Astrocyte of the hippocampus (primary cell): Measurements from ENCODE around the gene TRIM37.
A peak's percentile ranks its signal among the peaks of the same experiment; 100 is the strongest.
"Not testable (repeated sequence)": the region's sequence is repeated elsewhere in the genome, so short reads cannot be mapped to it uniquely, and the experiment has no call there.

Experiments used
- DNase-seq: peaks from one replicate; pipeline ENCODE4 v3.0.0; 2011; ENCODE audit warnings: low read depth, low spot score

TRIM37 gene, protein sequence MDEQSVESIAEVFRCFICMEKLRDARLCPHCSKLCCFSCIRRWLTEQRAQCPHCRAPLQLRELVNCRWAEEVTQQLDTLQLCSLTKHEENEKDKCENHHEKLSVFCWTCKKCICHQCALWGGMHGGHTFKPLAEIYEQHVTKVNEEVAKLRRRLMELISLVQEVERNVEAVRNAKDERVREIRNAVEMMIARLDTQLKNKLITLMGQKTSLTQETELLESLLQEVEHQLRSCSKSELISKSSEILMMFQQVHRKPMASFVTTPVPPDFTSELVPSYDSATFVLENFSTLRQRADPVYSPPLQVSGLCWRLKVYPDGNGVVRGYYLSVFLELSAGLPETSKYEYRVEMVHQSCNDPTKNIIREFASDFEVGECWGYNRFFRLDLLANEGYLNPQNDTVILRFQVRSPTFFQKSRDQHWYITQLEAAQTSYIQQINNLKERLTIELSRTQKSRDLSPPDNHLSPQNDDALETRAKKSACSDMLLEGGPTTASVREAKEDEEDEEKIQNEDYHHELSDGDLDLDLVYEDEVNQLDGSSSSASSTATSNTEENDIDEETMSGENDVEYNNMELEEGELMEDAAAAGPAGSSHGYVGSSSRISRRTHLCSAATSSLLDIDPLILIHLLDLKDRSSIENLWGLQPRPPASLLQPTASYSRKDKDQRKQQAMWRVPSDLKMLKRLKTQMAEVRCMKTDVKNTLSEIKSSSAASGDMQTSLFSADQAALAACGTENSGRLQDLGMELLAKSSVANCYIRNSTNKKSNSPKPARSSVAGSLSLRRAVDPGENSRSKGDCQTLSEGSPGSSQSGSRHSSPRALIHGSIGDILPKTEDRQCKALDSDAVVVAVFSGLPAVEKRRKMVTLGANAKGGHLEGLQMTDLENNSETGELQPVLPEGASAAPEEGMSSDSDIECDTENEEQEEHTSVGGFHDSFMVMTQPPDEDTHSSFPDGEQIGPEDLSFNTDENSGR

DNA sequence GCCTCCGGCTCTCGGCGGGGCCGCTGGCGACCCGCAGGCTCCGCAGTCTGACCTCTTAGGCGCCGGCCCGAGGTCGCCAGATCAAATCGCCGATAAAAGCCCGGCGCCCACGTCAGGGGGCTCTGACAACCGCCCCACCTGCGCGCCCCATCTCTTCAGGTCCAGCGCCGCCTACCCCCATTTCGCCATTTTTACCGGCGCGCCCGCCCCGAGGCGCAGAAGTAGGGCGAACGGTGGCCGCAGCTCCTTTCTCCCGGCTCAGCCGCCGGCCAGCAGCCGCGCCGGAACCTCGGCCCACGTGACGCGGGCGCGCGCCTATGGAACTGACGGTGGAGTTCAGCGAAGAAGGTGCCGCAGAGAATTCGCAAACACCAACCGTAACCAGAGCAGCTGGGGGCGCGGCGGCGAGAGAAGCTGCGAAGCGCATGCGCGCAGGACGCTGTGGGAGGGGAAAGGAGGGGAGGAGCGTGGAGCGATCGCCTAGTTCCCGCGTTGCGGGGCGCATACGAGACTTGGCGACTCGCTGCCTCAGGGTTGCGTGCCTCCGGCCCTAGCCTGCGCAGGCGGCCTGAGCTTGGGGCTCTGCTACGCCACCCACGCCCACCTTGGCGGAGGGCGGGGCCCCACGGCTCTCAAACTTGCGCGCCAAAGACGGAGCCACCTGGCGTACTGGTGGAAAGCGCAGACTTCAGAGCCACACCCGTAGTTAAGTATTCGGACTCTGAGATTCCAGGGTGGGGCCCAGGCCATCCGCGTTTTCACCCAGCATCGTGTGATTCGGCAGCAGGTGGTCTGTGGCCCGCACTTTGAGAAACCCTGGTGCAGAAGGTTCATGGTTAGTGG, at the start of gene TRIM37:
Gene TRIM37 (minus strand): TSS at position 418 of the 843 bp plus-strand sequence. CDS start 419 bp downstream, outside the sequence.
- DNase-seq: peak; percentile 100

DNA sequence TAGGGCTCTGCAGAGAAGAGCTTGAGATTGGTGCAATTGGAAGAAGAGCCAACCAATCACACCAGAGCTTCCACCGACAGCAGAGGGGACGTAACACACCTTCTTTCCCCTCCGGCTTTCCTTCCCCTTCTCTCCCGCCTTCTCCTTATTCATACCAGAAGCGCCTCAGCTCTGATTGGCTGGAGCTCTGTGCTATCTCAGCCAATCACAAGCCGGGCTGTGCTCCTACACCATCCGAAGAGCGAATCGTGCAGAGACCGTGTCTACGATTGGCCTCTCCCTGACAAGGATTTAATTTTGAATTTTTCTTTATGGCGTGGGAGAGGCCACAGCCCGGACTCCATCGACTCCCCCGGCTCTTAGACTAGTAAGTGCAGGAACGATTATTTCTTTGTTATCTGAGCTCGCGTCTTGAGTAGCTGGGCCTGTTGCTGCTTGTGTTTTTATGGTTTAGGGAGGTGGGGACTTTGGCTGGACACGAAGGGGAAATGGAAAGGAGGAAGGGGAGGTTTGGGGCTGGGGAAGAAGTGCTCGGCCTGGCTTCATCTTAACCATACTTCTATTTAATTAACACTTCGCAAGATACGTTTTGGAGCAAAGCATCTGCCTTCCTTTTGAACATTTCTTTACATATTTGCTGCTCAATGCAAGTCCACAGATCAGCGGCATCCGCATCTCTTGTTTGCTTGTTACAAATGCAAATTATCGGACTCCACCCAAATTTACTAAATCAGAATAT, 48.9 kb upstream of the TRIM37 start, which contains the start of gene PRR11:
Gene PRR11 (plus strand): TSS at position 308 of the 739 bp plus-strand sequence. CDS start 14,007 bp downstream, outside the sequence.
- DNase-seq: peak; percentile 99

DNA sequence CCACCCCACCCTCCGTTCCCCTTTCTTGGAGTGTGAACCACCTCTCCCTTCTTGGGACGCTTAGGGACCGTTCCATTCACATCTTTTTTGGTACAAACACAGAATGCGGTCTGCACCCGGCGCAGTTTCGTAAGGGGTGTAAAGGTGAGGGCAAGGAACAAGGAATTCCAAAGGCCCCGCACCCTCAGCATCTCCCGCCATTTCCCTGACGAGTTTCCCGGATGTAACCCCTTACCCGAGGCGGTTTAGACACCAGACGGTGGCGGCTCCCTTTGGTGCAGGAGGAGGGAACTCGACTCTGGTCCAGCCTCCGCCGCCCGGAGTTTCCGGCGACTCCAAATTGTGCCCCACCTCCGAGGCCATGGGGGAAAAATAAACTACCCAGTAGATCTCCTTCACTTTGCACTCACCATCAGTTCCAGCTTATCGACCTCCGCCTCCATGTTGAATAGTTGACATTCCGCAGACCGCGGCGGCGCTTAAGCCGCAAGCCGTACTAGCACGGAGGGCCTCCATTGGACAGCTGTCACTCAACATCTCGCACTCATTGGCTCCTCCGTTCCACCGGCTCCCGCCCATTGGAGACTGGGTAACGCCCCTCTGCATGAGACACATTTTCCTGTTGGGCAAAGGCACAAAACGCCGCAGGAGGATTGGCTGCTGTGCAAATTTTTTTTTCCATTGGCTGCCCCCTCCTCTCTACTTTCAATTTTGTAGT, 48.2 kb upstream of the TRIM37 start, which contains the start of gene SKA2:
Gene SKA2 (minus strand): TSS at position 466 of the 718 bp plus-strand sequence. CDS start 23 bp downstream, at position 443.
- DNase-seq: peak; percentile 100

DNA sequence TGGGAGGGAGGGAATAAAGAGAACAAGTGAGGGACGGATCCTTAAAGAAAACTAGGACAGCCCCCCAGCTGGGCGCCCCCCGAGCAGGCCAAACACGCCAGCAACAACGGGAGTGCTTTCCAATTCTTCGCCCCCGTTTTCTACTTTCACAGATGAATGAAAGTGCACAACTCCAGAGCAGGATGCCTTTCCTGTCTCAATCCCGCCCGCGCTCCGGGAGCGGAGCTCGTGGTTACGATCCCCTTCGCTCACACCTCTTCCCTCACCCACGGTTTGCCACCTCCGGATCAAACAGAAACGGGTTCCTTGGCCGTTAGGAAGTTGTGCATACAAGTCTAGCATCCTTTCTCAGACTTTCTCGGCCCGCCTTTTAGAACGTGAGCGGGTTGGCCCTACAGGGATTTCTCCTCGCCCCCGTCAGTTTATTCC, 47.6 kb upstream of the TRIM37 start:
- DNase-seq: peak; percentile 73

DNA sequence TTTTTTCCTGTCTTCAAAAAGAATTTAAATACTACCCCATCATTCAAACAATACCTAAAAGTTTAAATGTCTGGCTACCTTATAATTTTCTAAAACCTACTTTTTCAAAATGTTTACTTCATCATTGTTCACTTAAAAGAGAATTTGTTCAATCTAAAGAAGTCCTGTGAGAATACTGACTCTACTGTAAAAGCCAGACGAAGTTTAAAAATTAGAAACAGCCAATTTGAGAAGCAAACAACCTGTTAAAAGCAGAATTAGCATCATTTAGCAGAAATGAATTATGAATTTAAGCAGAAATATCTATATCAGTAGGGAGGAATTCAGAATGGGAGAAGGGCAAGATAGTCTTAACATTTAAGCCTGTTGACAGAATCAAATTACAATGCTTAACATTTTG, 46.2 kb upstream of the TRIM37 start:
- no peak for DNase-seq

DNA sequence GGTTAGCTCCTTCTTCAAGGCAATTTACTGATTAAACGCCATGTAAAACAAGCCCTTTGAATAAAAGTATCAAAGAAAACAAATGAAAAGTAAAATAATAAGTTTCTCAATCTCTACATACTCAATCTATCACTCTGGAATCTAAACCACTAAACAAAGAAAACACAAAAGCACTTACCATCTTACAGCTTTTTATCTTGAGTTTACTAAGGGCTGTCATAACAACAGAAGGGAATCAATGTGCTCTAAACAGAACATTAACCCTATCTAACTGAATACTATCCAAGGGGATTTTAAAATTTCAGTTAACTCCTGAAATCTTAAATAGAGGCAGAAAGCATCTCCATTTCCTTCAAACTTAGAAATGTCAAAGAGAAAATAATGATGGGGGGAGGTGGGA, 44.9 kb upstream of the TRIM37 start:
- no peak for DNase-seq

DNA sequence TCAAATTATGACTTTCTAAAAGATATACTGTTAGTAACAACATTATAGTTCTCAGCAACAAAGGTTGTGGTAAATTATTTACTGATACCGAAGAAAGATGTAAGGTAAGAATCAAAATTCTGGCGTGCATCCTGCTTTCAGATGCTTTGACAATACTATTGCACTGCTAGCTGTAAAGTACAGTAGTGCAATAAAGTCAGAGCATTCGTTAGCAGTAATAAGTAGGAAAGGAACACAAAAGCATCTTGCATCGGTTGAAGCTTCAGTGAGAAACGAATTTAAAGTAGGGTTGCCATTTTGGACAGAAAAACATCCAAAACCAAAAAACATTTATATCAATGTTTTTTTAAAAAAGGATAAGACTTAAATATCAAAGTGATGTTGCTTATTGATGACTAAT, 44.3 kb upstream of the TRIM37 start:
- DNase-seq: no peak

DNA sequence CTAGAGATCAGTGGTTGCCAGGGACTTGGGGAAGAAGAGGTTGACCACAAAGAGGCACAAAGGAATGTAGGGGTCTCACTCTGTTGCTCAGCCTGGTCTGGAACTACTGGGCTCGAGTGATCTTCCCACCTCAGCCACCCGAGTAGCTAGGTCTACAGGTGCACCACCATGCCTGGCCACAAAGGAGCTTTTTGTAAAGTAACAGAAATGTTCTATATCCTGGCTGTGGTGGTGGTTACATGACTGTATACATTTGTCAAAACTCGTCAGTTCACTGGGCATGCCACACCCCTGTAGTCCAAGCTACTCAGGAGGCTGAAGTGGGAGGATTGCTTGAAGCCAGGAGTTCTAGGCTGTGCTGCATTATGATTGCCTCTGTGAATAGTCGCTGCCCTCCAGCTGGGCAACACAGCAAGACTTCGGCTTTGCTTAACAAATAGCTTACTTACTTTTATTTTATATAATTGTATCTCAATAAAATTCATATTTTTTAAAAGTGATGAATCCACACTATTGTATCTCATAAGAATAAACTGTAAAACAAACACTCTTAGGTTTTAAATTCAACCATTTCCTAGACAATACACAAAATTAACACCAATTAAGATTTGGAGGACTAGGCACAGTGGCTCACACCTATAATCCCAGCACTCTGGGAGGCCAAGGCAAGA, 43.3 kb upstream of the TRIM37 start:
- DNase-seq: no peak

DNA sequence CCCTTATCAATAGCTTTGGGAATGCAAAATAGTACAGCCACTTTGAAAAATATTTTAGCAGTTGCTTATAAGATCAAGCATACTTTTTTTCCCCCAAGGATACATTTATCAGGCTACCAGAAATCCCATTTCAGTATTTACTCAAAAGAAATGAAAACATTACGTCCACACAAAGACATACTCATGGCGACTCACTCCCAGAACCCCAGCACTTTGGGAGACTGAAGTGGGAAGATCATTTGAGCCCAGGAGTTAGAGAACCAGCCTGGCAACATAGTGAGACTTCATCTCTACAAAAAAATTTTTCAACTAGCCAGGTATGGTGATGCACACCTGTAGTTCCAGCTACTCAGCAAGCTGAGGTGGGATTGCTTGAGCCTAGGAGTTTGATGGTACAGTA, 42.4 kb upstream of the TRIM37 start:
- DNase-seq: no peak

DNA sequence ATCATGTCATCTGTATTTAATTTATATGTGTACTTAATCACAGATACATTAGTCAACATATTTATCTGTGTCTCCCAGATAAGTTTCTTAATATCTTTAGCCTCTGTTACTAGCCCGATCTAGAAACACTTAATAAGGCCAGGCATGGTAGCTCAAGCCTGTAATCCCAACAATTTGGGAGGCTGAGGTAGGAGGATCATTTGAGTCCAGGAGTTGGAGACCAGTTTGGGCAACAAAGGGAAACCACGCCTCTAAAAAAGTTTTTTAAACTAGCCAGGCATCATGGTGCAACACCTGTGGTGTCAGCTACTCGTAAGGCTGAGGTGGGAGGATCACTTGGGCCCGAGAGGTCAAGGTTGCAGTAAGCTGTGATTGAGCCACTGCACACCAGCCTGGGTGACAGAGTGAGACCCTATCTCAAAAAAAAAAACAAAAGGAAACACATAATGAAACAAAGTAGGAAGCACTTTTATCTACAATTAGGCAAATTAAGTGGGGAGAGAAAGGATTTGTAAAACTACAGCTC, 39.0 kb upstream of the TRIM37 start:
- no peak for DNase-seq

DNA sequence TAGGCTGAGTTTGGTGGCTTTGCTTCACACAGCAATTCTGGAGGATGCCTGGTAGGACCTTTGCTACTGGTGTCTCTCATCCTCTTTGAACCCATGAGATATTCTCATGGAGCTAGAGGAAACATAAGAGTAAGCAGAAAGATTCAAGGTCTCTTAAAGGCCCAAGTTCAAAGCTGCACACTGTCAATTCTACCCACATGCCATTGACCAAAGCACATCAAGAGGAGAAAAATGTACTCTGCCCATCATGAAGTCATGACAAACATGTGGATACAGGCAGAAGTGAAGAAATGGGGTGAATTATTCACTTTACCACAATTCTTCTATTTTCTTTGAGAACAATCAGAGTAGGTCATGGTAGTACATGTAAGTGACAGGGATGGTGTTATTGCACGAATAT, 35.2 kb upstream of the TRIM37 start:
- no peak for DNase-seq

DNA sequence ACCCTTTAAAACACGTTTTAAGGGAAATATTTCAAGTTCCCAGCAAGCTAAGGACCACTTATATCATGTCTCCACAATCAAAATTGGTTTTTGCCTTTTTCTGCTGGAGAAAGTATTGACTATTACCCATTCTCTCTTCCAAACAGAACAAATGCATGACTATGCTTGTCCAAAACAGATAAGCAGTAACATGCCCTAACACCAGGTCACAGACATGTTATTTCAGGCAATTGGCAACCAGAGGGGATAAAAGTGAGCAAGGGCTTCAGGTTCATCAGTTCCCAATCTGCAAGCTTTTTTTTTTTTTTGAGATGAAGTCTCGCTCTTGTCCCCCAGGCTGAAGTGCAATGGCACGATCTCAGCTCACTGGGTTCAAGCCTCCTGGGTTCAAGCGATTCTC, 33.3 kb upstream of the TRIM37 start:
- no peak for DNase-seq

DNA sequence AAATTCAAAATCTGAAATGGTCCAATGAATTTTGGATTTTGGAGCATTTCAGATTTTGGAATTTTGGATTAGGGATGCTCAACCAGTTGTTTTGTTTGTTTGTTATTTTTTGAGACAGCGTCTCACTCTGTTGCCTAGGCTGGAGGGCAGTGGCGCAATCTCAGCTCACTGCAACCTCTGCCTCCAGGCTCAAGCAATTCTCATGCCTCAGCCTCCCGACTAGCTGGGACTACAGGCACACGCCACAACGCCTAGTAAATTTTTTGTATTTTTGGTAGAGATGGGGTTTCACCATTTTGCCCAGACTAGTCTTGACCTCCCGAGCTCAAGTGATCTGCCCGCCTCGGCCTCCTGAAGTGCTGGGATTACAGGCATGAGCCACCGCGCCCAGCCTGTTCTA, 31.7 kb upstream of the TRIM37 start:
- not testable (repeated sequence) for DNase-seq

DNA sequence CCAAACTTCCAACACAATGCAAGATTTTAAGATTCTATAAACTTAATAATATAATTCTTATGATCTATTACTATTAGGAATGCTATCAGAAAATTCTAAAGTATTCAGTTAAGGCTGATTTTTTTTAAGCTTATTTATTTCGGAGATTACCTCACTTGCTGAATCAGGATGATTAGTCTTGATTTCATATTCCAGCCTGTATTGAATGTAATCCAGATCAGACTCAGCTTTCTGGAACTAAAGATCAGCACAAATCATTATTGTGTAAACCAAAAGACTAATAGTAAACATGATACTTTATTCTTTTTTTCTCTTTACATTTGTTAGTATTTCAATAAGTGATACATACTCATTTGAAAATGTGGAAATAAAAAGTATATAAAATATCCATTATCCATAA, 24.5 kb upstream of the TRIM37 start:
- no peak for DNase-seq

DNA sequence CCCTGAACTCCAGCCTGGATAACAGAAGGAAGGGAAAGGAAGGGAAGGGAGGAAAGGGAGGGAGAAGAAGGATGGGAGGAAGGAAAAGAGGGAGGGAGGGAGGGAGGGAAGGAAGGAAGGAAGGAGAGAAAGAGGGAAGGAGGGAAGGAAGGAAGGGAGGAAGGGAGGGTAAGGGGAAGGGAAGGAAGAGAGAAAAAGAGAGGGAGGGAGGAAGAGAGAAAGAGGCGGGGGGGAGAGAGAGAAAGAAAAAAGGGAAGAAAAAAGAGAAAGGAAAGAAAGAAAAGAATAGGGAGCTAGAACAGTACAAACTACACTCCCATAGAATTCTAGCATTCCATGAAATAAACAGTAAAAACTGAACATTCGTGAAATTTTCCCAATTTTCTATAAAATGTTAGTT, 23.1 kb upstream of the TRIM37 start:
- no peak for DNase-seq

DNA sequence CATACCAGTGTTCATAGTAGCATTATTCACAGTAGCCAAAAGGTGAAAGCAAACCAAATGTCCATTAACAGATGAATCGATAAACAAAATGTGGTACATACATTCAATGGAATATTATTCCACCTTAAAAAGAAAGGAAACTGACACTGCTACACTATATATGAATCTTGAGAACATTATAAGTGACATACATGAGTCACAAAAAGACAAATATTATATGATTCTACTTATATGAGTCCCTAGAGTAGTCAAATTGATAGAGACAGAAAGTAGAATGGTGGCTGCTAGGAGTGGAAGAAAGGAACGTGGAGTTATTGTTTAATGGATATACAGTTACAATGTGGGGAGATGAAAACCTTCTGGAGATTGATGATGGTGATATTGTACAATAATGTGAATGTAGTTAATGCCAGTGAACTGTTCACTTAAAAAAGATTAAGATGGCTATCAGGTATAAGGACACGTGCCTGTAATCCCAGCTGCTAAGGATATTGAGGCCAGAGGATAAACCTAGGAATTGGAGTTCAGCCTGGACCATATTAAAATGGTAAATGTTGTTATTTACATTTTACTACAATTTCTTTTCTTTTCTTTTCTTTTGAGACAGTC, 20.2 kb upstream of the TRIM37 start:
- DNase-seq: no peak

DNA sequence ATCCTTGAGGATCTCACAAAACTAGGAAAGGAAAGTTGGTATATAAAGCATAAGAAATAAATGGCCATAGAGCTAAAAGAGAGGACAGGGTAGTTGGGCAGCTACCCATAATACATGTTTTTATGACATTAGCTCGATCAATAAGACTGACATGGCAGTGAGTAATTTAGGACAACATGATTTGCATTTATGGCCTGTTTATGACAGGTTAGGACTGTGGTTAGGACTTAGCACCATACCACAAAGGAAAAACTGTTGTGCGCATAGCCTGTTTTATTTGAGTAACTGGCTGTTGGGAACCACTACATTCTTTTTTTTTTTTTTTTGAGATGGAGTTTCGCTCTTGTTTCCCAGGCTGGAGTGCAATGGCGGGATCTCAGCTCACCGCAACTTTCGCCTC, 18.0 kb upstream of the TRIM37 start:
- no peak for DNase-seq

DNA sequence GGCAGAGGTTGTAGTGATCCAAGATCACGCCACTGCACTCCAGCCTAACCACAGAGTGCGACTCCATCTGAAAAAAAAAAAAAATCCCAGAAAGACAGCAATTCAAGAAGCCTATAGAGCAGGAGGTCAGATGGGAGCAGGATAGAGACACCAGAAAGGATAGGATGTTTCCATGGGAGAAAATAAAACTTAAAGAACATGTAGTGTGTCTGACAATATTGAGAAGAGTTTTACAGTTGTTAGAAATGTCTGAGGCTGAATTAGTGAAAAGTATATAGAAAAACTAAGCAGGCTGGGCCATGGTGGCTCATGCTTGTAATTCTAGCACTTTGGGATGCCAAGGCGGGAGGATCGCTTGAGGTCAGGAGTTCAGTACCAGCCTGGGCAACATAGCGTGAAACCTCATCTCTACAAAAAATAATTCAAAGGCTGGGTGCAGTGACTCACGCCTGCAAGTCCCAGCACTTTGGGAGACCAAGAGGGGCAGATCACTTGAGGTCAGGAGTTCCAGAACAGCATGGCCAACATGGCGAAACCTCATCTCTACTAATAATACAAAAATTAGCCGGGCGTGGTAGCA, 15.3 kb upstream of the TRIM37 start:
- peak; percentile 21 for DNase-seq
